ENCODE measurements around the gene MARK2. TPM values are rescaled to one million over a fixed set of nuclear protein-coding genes. Genes with fewer than 3 reads are reported as not detected.

The MARK2 gene
- total RNA-seq, 2 experiments from 2014 or later = 57.2 to 57.9 TPM

- Mint-ChIP-seq H3K27me3 (no peaks in the 10 kb centered on the region), H3K4me3 (no peak overlapping the region), H3K9me3 (ENCODE audit: low read depth) (no peaks in the 10 kb centered on the region), H3K4me1 (peaks cover 51% of the 10 kb centered on the region), H3K27ac (no peak overlapping the region), H3K36me3 (peaks cover 12% of the 10 kb centered on the region)
- CTCF ChIA-PET = interaction anchor here (0.9 to 1.8 kb wide), 2 partner anchors 9 to 52 kb away, joined by 3 to 7 read pairs; no protein-coding TSS in a partner anchor
- no peak for ATAC-seq
- no peak for DNase-seq
Observed at GRCh38 chr11:63882555-63883242, 43.8 kb downstream of the MARK2 start.

DNA sequence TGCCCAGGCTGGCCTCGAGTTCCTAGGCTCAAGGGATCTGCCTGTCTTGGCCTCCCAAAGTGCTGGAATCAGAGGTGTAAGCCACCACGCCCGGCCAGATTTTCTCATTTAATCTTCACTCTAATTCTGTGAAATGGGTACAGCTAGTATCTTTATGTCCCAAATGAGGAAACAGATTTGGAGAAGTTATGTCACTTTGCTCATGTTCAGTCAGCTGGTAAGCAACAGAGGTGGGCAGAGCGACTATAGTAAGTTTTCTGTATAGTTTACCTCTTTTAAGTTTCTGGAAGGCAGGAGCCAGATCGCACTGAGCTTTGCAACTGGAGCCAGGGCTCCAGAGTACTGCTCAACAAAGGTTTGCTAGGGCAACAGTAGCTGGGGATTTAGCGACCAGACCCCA, 44.9 kb downstream of the MARK2 start:
- Mint-ChIP-seq H3K27ac (no peak overlapping the region), H3K36me3 (peaks cover 6% of the 10 kb centered on the region), H3K9me3 (ENCODE audit: low read depth) (no peaks in the 10 kb centered on the region), H3K4me3 (no peak overlapping the region), H3K4me1 (peaks cover 57% of the 10 kb centered on the region), H3K27me3 (no peaks in the 10 kb centered on the region)
- no peak for ATAC-seq
- CTCF ChIA-PET = interaction anchor here (0.7 to 1.8 kb wide), 3 partner anchors 10 to 62 kb away, joined by 3 to 7 read pairs (median 4); no protein-coding TSS in a partner anchor
- no peak for DNase-seq

DNA sequence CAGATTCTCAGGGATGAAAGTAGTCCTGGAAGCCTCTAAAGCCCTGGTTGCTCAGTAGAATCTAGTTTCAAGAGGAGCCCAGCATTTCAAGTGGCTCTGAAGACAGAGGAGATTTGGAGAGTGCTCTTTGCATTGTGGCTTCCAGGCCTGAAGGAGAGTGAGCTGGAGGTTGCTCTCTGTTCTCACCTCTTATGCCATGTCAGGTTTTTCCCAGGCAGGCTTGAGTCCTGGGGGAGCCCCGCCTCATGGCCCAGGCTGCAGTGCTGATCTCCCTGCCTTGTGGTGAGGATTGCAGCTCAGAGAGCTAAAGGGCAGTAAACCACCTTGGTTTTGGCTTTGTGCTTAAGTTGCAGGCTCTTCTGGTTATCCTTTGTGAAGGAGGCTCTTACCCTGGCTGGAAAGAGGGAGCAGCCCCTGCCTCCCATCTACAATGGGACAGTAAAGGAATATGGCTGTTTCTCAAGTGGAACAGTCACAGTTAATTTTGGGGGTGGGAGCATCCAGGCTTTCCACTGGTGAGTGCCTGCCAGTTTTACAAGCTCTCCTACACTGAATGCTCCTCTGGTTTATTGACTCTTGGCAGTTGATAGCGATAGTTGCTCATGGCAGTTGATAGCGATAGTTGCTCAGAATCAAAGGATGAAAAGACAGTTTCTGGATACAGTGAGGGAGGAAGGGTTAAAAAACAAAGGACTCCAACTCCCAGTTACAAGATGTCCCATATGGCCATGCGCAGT, 45.5 kb downstream of the MARK2 start:
- Mint-ChIP-seq H3K27me3 (no peaks in the 10 kb centered on the region), H3K36me3 (peaks cover 6% of the 10 kb centered on the region), H3K4me3 (no peak overlapping the region), H3K27ac (peak overlapping the region; percentile 21), H3K9me3 (ENCODE audit: low read depth) (no peaks in the 10 kb centered on the region), H3K4me1 (peaks cover 61% of the 10 kb centered on the region)
- ATAC-seq (no peak), DNase-seq (no peak)
- CTCF ChIA-PET = interaction anchor here (0.7 kb wide), 1 partner anchor 61 kb away, joined by 4 read pairs; no protein-coding TSS in a partner anchor

DNA sequence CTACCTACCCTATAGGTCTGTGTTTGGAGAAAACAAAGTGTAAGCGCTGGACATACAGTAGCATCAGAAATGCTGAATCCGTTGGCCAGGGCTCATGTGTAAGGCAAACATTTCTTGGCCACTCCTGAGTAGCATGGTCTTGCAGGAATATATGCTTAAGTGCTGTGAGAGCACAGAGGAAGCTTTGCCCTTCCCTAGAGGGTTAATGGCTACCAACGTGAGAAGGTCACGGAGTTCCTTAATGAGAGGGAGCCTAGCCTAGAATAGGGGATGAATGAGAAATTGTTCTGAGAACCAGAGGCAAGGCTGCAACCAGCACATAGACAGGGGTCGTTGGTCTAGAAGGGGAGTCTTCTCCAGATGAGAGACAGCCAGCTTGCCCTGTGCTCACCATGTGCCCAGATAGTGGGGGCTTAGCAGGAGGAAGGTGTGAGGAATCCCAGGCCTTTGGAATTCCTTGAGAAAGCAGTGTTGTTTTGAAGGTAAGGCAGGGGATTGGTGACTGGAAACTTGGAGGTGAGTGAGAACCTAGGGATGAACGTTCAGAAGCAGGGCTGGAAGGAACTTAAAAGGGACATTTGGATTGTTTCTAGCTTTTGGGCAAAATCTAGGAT, 48.6 kb downstream of the MARK2 start:
- Mint-ChIP-seq H3K27me3 (no peaks in the 10 kb centered on the region), H3K4me3 (peak overlapping the region; percentile 21), H3K9me3 (ENCODE audit: low read depth) (no peaks in the 10 kb centered on the region), H3K27ac (peak overlapping the region; percentile 70), H3K4me1 (peaks cover 76% of the 10 kb centered on the region), H3K36me3 (peaks cover 2% of the 10 kb centered on the region)
- no peak for ATAC-seq
- DNase-seq = no peak
- CTCF ChIA-PET = interaction anchor here (1.1 to 6.0 kb wide), 10 partner anchors 9 to 58 kb away, joined by 3 to 44 read pairs (median 4); partner anchors contain the start of gene MARK2

DNA sequence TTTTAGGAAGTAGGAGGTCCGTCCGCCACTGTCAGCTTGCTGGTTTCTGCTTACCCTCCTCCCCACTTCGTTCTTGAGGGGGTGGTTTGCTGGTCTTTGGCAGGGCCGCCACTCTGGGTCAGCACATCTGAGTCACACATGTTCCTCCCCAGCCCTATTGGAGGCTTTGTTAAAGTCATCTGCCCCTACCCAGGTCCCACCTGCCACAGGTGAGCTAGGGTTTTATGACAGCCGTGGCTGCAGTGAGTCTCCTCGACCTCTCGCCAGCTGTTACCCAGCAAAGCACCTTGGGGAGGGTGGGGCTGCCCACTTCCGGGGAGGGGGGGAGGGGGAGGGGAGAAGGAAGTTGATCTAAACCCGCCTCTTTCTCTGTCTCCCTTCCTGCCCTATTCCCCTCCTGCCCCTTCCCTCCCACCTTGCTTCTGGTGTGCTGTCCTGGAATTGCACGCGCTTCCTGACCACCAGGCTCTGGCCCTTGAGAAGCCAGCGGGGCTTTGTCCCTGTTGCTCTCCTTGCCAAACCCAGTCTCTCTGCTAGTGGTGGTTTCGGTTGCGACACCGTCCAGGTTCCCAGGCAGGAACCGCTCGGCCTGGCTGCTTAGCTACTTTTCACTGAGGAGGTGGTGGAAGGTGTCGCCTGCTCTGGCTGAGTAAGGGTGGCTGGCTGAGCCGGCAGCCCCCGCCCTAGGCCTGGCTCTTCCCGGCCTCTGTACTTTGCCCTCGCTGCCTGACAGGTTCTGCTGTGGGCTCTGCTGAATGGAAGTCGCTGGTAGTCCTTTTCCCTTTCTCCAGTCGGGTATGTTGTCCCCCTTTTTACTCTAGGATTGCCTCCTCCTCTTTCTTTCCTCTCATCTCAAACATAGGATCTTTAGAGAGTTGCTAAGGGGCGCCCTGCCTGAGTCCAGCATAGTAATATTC, 49.5 kb downstream of the MARK2 start:
- DNase-seq (peak; percentile 82), ATAC-seq (peak; percentile 81)
- no peaks in the 10 kb centered on the region for H3K9me3 Mint-ChIP-seq (ENCODE audit: low read depth)
- H3K27me3 Mint-ChIP-seq = no peaks in the 10 kb centered on the region
- CTCF ChIA-PET = interaction anchor here (1.0 to 6.0 kb wide), 9 partner anchors 16 to 59 kb away, joined by 3 to 44 read pairs (median 4); partner anchors contain the start of gene MARK2
- peaks cover 70% of the 10 kb centered on the region for H3K4me1 Mint-ChIP-seq
- H3K4me3 Mint-ChIP-seq = peak overlapping the region; percentile 98
- peak overlapping the region; percentile 91 for H3K27ac Mint-ChIP-seq
- peaks cover 4% of the 10 kb centered on the region for H3K36me3 Mint-ChIP-seq

GRCh38 chr11:63889344-63889743, 50.4 kb downstream of the MARK2 start:
- Mint-ChIP-seq H3K4me1 (peaks cover 61% of the 10 kb centered on the region), H3K27me3 (no peaks in the 10 kb centered on the region)
- ATAC-seq = no peak

DNA sequence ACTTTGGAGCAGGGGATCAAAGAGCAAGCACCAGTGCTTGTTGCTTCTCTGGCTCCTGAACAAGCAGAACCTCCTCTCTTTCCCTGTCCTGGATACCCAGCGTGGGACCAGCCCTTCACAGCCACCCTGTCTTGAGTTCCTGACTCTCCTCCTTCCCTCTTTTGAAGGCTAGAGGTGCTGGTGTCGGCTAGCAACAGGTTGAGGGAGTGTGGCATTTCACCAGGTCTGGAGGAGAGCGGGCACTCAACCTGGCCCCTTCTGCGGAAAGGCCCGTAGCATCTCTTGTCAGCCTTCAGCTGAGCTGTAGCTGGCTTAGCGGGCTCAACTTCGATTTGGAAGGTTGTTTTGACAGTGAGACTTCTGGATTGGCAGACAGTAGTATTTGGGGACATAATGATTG, 51.5 kb downstream of the MARK2 start:
- peaks cover 12% of the 10 kb centered on the region for H3K36me3 Mint-ChIP-seq
- ATAC-seq (no peak), DNase-seq (no peak)
- peaks cover 58% of the 10 kb centered on the region for H3K4me1 Mint-ChIP-seq
- CTCF ChIA-PET = interaction anchor here (1.0 to 6.0 kb wide), 4 partner anchors 16 to 53 kb away, joined by 3 to 44 read pairs (median 5); partner anchors contain the start of gene MARK2
- no peaks in the 10 kb centered on the region for H3K9me3 Mint-ChIP-seq (ENCODE audit: low read depth)
- H3K27me3 Mint-ChIP-seq = no peaks in the 10 kb centered on the region
- no peak overlapping the region for H3K4me3 Mint-ChIP-seq
- H3K27ac Mint-ChIP-seq = no peak overlapping the region

More at GRCh38 chr11:63889344-63889743, 50.4 kb downstream of the MARK2 start:
- no peaks in the 10 kb centered on the region for H3K9me3 Mint-ChIP-seq (ENCODE audit: low read depth)
- CTCF ChIA-PET = interaction anchor here (0.8 to 6.0 kb wide), 4 partner anchors 17 to 57 kb away, joined by 3 to 44 read pairs (median 6); partner anchors contain the start of gene MARK2
- H3K36me3 Mint-ChIP-seq = peaks cover 9% of the 10 kb centered on the region
- no peak for DNase-seq
- peak overlapping the region; percentile 91 for H3K27ac Mint-ChIP-seq
- H3K4me3 Mint-ChIP-seq = peak overlapping the region; percentile 98

- H3K4me3 Mint-ChIP-seq = no peak overlapping the region
- peaks cover 24% of the 10 kb centered on the region for H3K36me3 Mint-ChIP-seq
- no peaks in the 10 kb centered on the region for H3K27me3 Mint-ChIP-seq
- no peak overlapping the region for H3K27ac Mint-ChIP-seq
- CTCF ChIA-PET = interaction anchor here (0.7 to 6.0 kb wide), 4 partner anchors 14 to 55 kb away, joined by 3 to 44 read pairs (median 4); partner anchors contain the start of gene MARK2
- DNase-seq = no peak
- no peaks in the 10 kb centered on the region for H3K9me3 Mint-ChIP-seq (ENCODE audit: low read depth)
- no peak for ATAC-seq
- peaks cover 55% of the 10 kb centered on the region for H3K4me1 Mint-ChIP-seq
Observed at GRCh38 chr11:63892228-63892627, 53.3 kb downstream of the MARK2 start.

- CTCF ChIA-PET = interaction anchor here (1.4 to 6.0 kb wide), 3 partner anchors 13 to 56 kb away, joined by 3 to 44 read pairs (median 5); partner anchors contain the start of gene MARK2
- H3K27me3 Mint-ChIP-seq = no peaks in the 10 kb centered on the region
- H3K9me3 Mint-ChIP-seq (ENCODE audit: low read depth) = no peaks in the 10 kb centered on the region
- H3K4me3 Mint-ChIP-seq = no peak overlapping the region
- no peak for ATAC-seq
- peaks cover 30% of the 10 kb centered on the region for H3K36me3 Mint-ChIP-seq
- H3K27ac Mint-ChIP-seq = no peak overlapping the region
- no peak for DNase-seq
- H3K4me1 Mint-ChIP-seq = peaks cover 44% of the 10 kb centered on the region
Observed at GRCh38 chr11:63893355-63893754, 54.4 kb downstream of the MARK2 start.

- Mint-ChIP-seq H3K4me3 (no peak overlapping the region), H3K4me1 (peaks cover 18% of the 10 kb centered on the region), H3K9me3 (ENCODE audit: low read depth) (no peaks in the 10 kb centered on the region), H3K27me3 (no peaks in the 10 kb centered on the region), H3K36me3 (peaks cover 46% of the 10 kb centered on the region), H3K27ac (no peak overlapping the region)
- CTCF ChIA-PET = interaction anchor here (1.1 kb wide), 1 partner anchor 10 kb away, joined by 3 read pairs; no protein-coding TSS in a partner anchor
- DNase-seq (no peak), ATAC-seq (no peak)
Observed at GRCh38 chr11:63896071-63896470, 57.2 kb downstream of the MARK2 start.

- no peak overlapping the region for H3K27ac Mint-ChIP-seq
- peaks cover 3% of the 10 kb centered on the region for H3K4me1 Mint-ChIP-seq
- no peak for DNase-seq
- no peaks in the 10 kb centered on the region for H3K9me3 Mint-ChIP-seq (ENCODE audit: low read depth)
- H3K36me3 Mint-ChIP-seq = peaks cover 51% of the 10 kb centered on the region
- no peak overlapping the region for H3K4me3 Mint-ChIP-seq
- ATAC-seq = no peak
- CTCF ChIA-PET = interaction anchor here (0.5 to 1.4 kb wide), 4 partner anchors 19 to 61 kb away, joined by 3 to 6 read pairs (median 4); partner anchors contain the start of gene MARK2
- no peaks in the 10 kb centered on the region for H3K27me3 Mint-ChIP-seq
Observed at GRCh38 chr11:63897459-63898146, 58.7 kb downstream of the MARK2 start.

DNA sequence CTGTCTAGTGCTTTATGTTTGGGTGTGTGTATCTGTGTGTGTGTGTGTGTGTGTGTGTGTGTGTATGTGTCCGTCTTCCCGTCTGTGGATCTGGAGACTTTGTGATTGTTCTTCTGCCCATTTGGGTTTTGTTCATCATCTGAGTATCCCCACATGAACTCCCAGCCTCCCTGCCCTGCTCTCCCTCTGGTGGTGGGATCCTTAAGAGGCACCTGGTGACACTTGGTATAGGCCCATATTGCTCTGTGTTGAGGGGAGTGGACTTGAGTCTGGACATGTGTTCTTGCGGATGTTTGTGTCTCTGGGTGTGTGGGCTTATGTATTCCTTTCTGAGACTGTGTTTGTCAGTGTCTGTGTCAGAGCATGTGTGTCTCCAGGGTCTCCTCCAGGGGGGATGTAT, 62.8 kb downstream of the MARK2 start:
- CTCF ChIA-PET = interaction anchor here (2.7 to 3.8 kb wide), 2 partner anchors 64 kb away, joined by 12 to 14 read pairs; partner anchors contain the start of gene MARK2
- no peak for ATAC-seq
- H3K4me3 Mint-ChIP-seq = no peak overlapping the region
- no peak overlapping the region for H3K27ac Mint-ChIP-seq
- no peaks in the 10 kb centered on the region for H3K4me1 Mint-ChIP-seq
- no peak for DNase-seq
- H3K9me3 Mint-ChIP-seq (ENCODE audit: low read depth) = no peaks in the 10 kb centered on the region
- H3K27me3 Mint-ChIP-seq = no peaks in the 10 kb centered on the region
- peaks cover 46% of the 10 kb centered on the region for H3K36me3 Mint-ChIP-seq

Measured in activated CD8-positive, alpha-beta memory T cell treated with anti-CD3 and anti-CD28 coated beads, Interleukin-2, amount 10 ng/mL, durations not matched to agents 7 days and 5 days (primary cell).